Tibial nerve (tissue), 4 donors: Measurements from ENCODE around the gene SLC27A4. TPM values are rescaled to one million over a fixed set of nuclear protein-coding genes. Genes with fewer than 3 reads are reported as not detected.
A peak's percentile ranks its signal among the peaks of the same experiment; 100 is the strongest.

ENCODE experiments used
- DNase-seq, 2 donors: peaks; one replicate each; pipeline ENCODE4 v3.0.0-alpha.2; 2019; ENCODE audit warnings: low spot score in 2 of 2
- H3K27ac ChIP-seq, 4 donors: fragments of 200-600 bp; sonication (generic) in 3 of 4; one replicate each; pipeline ENCODE4 v1.5.1; 2017 to 2019; ENCODE audit warnings: mild to moderate bottlenecking in 1 of 4
- H3K27me3 ChIP-seq, 2 donors: fragments of 200-600 bp; sonication (generic) in 1 of 2; one replicate each; pipeline versions ENCODE4 v1.5.1 to v1.6.0; 2017 to 2019
- H3K36me3 ChIP-seq, 3 donors: fragments of 200-600 bp; sonication (generic); one replicate each; pipeline ENCODE4 v1.5.1; 2018 to 2019
- H3K4me1 ChIP-seq, 4 donors: fragments of 200-600 bp; sonication (generic) in 3 of 4; one replicate each; pipeline ENCODE4 v1.5.1; 2017 to 2019
- H3K4me3 ChIP-seq, 4 donors: fragments of 200-600 bp; sonication (generic) in 3 of 4; one replicate each; pipeline ENCODE4 v1.5.1; 2017 to 2019; ENCODE audit warnings: mild to moderate bottlenecking in 1 of 4, moderate library complexity in 1 of 4
- H3K9me3 ChIP-seq, 4 donors: fragments of 200-600 bp; sonication (generic) in 3 of 4; one replicate each; pipeline ENCODE4 v1.5.1; 2017 to 2019
- EP300 ChIP-seq, 2 donors: sonication (generic); formaldehyde crosslinking; IDR thresholded peaks; one replicate each; pipeline ENCODE4 v1.6.1; 2017; ENCODE audit warnings: antibody characterized with exemption in 2 of 2, mild to moderate bottlenecking in 1 of 2
- POLR2A ChIP-seq, 2 donors: fragments of 450-650 bp; IDR thresholded peaks; one replicate each; pipeline ENCODE4 v1.6.1; 2017; ENCODE audit warnings: antibody characterized with exemption in 2 of 2, mild to moderate bottlenecking in 2 of 2, moderate library complexity in 2 of 2
- WGBS, 2 donors: methylation state at CpG; one replicate each; pipeline ENCODE4 v1.1.5; 2018; 5-methylcytosine and 5-hydroxymethylcytosine counted together
- total RNA-seq, 4 donors: library from RNA; depleted of rRNA; stranded (reverse); fragments of >200 nt; gene quantifications; one replicate each; pipeline ENCODE4 v1.1.0, GENCODE V29; 2016
- TF ChIP-seq, protein P1 (sequence below), 5 experiments: fragments of 200-600 bp in 3 of 5; fragments of 450-650 bp in 2 of 5; sonication (generic) in 3 of 5; IDR thresholded peaks; one replicate each; pipeline ENCODE4 v1.5.1; 2016 to 2019; ENCODE audit warnings: antibody characterized with exemption in 5 of 5, mild to moderate bottlenecking in 3 of 5, moderate library complexity in 2 of 5

SLC27A4 gene
- total RNA-seq, 4 donors from 2014 or later: 13.5 to 33.3 (median 18.0) TPM

DNA sequence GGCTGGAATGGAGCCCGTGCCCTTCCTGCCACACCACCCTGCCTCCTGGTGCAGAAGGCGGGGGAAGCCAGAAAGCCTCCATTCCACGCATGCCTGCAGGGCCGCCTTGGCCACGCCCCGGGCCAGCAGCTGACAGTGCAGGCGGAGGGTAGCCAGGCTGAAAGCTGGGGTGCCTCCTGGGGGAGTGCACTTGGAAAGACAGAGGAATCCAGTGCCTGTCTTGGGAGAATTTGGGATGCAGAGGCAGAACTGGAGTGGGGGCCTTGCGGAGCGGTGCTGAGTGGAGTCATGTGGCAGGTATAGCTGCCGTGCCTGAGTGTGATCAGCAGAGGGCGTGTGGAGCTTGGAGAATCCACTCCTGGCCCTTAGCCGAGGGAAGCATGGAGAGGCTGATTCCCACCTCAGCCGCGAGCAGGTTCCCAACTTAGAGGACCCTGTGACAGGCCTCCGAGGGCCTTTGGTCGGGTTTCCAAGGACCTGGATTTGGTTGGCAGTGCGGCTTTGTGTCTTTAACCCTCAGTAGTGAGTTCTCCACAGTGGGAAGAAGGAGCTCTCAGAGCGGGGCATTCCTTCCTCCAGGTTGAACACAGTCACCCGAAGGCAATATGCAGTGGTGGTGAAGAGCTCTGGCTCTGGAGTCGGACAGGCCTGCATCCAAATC, 21.8 kb downstream of the SLC27A4 start:
- 2 to 9% methylated on average over 12 to 19 of the region's 20 CpGs for WGBS, 2 donors
- H3K4me3 ChIP-seq: peak overlapping the region; percentile 17 to 52 (median 46)
- H3K27ac ChIP-seq: peak overlapping the region; percentile 35 to 82 (median 66)
- H3K4me1 ChIP-seq: peaks cover 0 to 32% (median 14%) of the 10 kb centered on the region in 4 donors
- no peaks in the 10 kb centered on the region for H3K9me3 ChIP-seq
- no peaks in the 10 kb centered on the region for H3K27me3 ChIP-seq
- TF ChIP-seq POLR2A (IDR thresholded peaks at IDR 0.05) (no peak), EP300 (IDR thresholded peaks at IDR 0.05) (peak in 1 of 2 donors; percentile 58)
- TF ChIP-seq, protein P1, sequence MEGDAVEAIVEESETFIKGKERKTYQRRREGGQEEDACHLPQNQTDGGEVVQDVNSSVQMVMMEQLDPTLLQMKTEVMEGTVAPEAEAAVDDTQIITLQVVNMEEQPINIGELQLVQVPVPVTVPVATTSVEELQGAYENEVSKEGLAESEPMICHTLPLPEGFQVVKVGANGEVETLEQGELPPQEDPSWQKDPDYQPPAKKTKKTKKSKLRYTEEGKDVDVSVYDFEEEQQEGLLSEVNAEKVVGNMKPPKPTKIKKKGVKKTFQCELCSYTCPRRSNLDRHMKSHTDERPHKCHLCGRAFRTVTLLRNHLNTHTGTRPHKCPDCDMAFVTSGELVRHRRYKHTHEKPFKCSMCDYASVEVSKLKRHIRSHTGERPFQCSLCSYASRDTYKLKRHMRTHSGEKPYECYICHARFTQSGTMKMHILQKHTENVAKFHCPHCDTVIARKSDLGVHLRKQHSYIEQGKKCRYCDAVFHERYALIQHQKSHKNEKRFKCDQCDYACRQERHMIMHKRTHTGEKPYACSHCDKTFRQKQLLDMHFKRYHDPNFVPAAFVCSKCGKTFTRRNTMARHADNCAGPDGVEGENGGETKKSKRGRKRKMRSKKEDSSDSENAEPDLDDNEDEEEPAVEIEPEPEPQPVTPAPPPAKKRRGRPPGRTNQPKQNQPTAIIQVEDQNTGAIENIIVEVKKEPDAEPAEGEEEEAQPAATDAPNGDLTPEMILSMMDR (IDR thresholded peaks at IDR 0.05): peak; percentile 77 to 95 (median 88)
- peak; percentile 78 to 89 for DNase-seq
- peaks cover 0 to 38% (median 0%) of the 10 kb centered on the region in 3 donors for H3K36me3 ChIP-seq

DNA sequence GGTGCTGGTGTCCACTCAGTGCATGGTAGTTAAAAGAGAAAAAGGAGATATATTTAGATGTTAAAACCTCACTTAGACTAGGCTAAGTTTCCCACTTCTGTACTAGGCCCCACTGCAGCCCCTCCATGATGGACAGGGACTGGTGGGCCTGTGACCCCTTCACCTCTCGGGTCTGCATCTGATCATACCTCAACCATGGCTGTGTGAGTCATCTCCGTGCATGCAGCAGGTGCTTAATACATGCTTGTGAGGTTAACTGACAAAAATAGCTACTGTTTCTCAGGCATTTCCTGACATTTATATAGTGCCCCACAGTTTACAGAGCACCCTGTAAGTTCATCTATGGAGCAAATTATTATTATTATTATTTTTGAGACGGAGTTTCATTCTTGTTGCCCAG, 22.4 kb downstream of the SLC27A4 start:
- peaks cover 0 to 31% (median 0%) of the 10 kb centered on the region in 3 donors for H3K36me3 ChIP-seq
- DNase-seq: no peak
- H3K27me3 ChIP-seq: no peaks in the 10 kb centered on the region
- peak overlapping the region in 2 of 4 donors; percentile 35 to 82 for H3K27ac ChIP-seq
- 70 to 83% methylated on average over 3 of the region's 3 CpGs for WGBS, 2 donors
- H3K9me3 ChIP-seq: no peaks in the 10 kb centered on the region
- TF ChIP-seq, protein P1 (IDR thresholded peaks at IDR 0.05): no peak
- TF ChIP-seq EP300 (IDR thresholded peaks at IDR 0.05) (no peak), POLR2A (IDR thresholded peaks at IDR 0.05) (no peak)
- H3K4me1 ChIP-seq: peaks cover 0 to 32% (median 14%) of the 10 kb centered on the region in 4 donors
- no peak overlapping the region for H3K4me3 ChIP-seq

DNA sequence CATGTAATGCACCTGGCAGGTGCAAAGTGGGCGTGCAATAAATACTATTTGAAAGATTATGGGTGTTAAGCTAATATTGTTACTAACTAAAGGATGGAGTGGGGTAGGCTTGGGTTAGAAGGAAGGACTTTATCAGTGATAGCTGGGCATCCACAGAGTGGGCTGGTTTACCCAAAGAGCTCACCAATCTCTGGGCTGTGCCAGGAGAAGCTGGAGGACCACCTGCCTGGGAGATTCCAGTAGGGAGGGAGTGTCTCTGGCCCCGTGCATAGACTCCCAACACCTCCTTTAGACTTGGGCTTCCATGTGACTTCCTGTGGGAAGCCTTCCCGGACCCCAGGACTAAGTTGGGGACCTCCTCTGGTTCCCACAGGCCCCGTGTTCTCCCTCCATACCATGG, 25.2 kb downstream of the SLC27A4 start:
- no peak overlapping the region for H3K4me3 ChIP-seq
- TF ChIP-seq POLR2A (IDR thresholded peaks at IDR 0.05) (no peak), EP300 (IDR thresholded peaks at IDR 0.05) (no peak)
- TF ChIP-seq, protein P1 (IDR thresholded peaks at IDR 0.05): no peak
- peak overlapping the region in 1 of 4 donors; percentile 73 for H3K27ac ChIP-seq
- WGBS, 2 donors: 86 to 87% methylated on average over 2 to 4 of the region's 4 CpGs
- H3K27me3 ChIP-seq: no peaks in the 10 kb centered on the region
- no peak for DNase-seq
- peaks cover 0 to 41% (median 20%) of the 10 kb centered on the region in 4 donors for H3K4me1 ChIP-seq
- no peaks in the 10 kb centered on the region for H3K9me3 ChIP-seq
- peaks cover 0 to 5% (median 0%) of the 10 kb centered on the region in 3 donors for H3K36me3 ChIP-seq

DNA sequence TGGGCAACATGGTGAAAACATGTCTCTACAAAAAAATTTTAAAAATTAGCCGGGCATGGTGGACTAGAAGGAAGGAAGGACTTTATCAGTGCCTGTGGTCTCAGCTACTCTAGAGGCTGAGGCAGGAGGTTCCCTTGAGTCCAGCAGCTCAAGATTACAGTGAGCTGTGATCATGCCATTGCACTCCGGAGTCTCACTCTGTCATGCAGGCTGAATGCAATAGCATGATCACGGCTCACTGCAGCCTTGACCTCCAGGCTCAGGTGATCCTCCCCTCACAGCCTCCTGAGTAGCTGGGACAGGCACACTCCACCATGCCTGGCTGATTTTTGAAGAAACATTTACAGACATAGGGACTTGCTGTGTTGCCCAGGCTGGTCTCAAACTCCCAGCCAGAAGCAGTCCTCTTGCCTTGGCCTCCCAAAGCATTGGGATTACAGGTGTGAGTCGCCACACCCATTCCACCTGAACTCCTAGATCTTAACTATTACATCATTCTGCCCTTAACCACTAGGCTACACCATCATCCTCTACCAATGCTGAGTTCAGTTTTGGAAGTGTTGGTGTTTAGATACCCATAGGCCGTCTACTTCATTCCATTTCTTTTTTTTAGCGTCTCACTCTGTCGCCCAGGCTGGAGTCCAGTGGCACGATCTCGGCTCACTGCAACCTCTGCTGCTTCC, 28.8 kb downstream of the SLC27A4 start:
- Histone ChIP-seq H3K9me3 (no peaks in the 10 kb centered on the region), H3K27me3 (no peaks in the 10 kb centered on the region), H3K36me3 (peaks cover 0 to 11% (median 0%) of the 10 kb centered on the region in 3 donors), H3K27ac (no peak overlapping the region), H3K4me3 (no peak overlapping the region), H3K4me1 (peaks cover 0 to 51% (median 18%) of the 10 kb centered on the region in 4 donors)
- WGBS, 2 donors: 90 to 94% methylated on average over 9 of the region's 9 CpGs
- TF ChIP-seq, protein P1 (IDR thresholded peaks at IDR 0.05): no peak
- TF ChIP-seq EP300 (IDR thresholded peaks at IDR 0.05): no peak
- TF ChIP-seq POLR2A (IDR thresholded peaks at IDR 0.05): no peak
- no peak for DNase-seq

DNA sequence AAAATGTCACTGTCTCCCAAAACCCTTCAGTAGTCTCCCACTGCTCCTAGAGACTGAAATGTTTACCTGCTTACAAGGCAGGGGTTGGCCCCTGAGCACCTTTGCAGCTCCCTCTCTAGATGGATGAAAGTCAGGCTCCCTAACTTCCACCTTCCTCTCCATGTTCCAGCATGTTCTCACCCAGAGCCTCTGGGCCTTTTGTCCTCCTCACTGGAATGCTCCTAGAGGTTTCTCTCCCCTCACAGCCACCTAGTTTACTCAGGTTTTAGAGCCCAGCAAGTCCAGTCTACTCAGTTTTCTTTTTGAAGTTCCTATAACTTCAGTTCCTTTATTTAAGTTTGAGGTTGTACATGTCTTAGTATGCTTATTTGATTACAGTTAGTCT, 30.0 kb downstream of the SLC27A4 start:
- H3K27ac ChIP-seq: peak overlapping the region; percentile 83 to 95 (median 92)
- peak overlapping the region; percentile 61 to 72 (median 68) for H3K4me3 ChIP-seq
- peaks cover 0 to 23% (median 0%) of the 10 kb centered on the region in 3 donors for H3K36me3 ChIP-seq
- H3K9me3 ChIP-seq: no peaks in the 10 kb centered on the region
- H3K27me3 ChIP-seq: no peaks in the 10 kb centered on the region
- H3K4me1 ChIP-seq: peaks cover 0 to 49% (median 16%) of the 10 kb centered on the region in 4 donors
- no peak for DNase-seq
- TF ChIP-seq POLR2A (IDR thresholded peaks at IDR 0.05) (no peak), EP300 (IDR thresholded peaks at IDR 0.05) (no peak)
- TF ChIP-seq, protein P1 (IDR thresholded peaks at IDR 0.05): no peak
